H1 (cell line): ENCODE results near the gene OPA3. TPM values are rescaled to one million over a fixed set of nuclear protein-coding genes. Genes with fewer than 3 reads are reported as not detected.

Source experiments
- CBX5 ChIP-seq: fragments of 300-800, 300-1000 bp; sonication (generic); IDR thresholded peaks from 2 replicates; pipeline ENCODE4 v1.7.1; 2016; ENCODE audit warnings: antibody characterized with exemption, low read length, low read depth
- CHD2 ChIP-seq: IDR thresholded peaks from 2 replicates; pipeline ENCODE4 v1.6.1; 2012; ENCODE audit warnings: low read length, improper control_type of control experiment
- CREB1 ChIP-seq: IDR thresholded peaks from 2 replicates; pipeline ENCODE4 v1.6.1; 2012; ENCODE audit warnings: inconsistent platforms
- EP300 ChIP-seq, 2 experiments: IDR thresholded peaks; 1 replicate in 1 of 2; 2 replicates in 1 of 2; pipeline ENCODE4 v1.6.1; 2011 to 2012; ENCODE audit warnings: low read depth in 2 of 2, low read length in 2 of 2, mild to moderate bottlenecking in 2 of 2, borderline replicate concordance in 1 of 2, inconsistent platforms in 1 of 2, moderate library complexity in 1 of 2
- GTF2F1 ChIP-seq: IDR thresholded peaks from 2 replicates; pipeline ENCODE4 v1.6.1; 2012; ENCODE audit warnings: low read depth, low read length, improper control_type of control experiment, borderline replicate concordance
- JUND ChIP-seq: IDR thresholded peaks from 2 replicates; pipeline ENCODE4 v1.6.1; 2011; ENCODE audit warnings: mild to moderate bottlenecking, improper control_type of control experiment, low read length
- NRF1 ChIP-seq: IDR thresholded peaks from 2 replicates; pipeline ENCODE4 v1.6.1; 2011; ENCODE audit warnings: mild to moderate bottlenecking, low read depth, low read length, improper control_type of control experiment
- PHF8 ChIP-seq: fragments of 200-600 bp; sonication (generic); conservative IDR thresholded peaks from 2 replicates; pipeline ENCODE4 v1.7.1; 2012; ENCODE audit warnings: low read depth, mild to moderate bottlenecking, inconsistent platforms, low read length, moderate library complexity
- POLR2AphosphoS5 ChIP-seq: IDR thresholded peaks from 2 replicates; pipeline ENCODE4 v1.6.1; 2011; ENCODE audit warnings: low read depth, low read length
- RAD21 ChIP-seq, 2 experiments: IDR thresholded peaks in 1 of 2; conservative IDR thresholded peaks in 1 of 2; 2 replicates each; pipeline ENCODE4 v1.6.1; 2011; ENCODE audit warnings: low read depth in 2 of 2, low read length in 2 of 2, improper control_type of control experiment in 1 of 2, inconsistent platforms in 1 of 2, mild to moderate bottlenecking in 1 of 2, moderate library complexity in 1 of 2
- RBBP5 ChIP-seq: IDR thresholded peaks from 2 replicates; pipeline ENCODE4 v1.7.1; 2012; ENCODE audit warnings: low read depth, mild to moderate bottlenecking, inconsistent platforms, low read length, moderate library complexity, borderline replicate concordance
- RNF2 ChIP-seq: fragments of 200-900, 300-1000 bp; sonication (generic); IDR thresholded peaks from 2 replicates; pipeline ENCODE4 v1.7.1; 2016; ENCODE audit warnings: borderline replicate concordance, low read depth, mild to moderate bottlenecking, antibody characterized with exemption, low read length; ENCODE audit not compliant: poor library complexity, severe bottlenecking; ENCODE audit errors: missing control alignments
- SAP30 ChIP-seq: fragments of 300-600 bp; sonication (generic); IDR thresholded peaks from 2 replicates; pipeline ENCODE4 v1.7.1; 2012; ENCODE audit warnings: low read length, moderate library complexity, mild to moderate bottlenecking, inconsistent platforms; ENCODE audit not compliant: insufficient read depth, insufficient replicate concordance
- SP1 ChIP-seq: IDR thresholded peaks from 2 replicates; pipeline ENCODE4 v1.6.1; 2011; ENCODE audit warnings: low read depth, low read length
- SP2 ChIP-seq: IDR thresholded peaks from 2 replicates; pipeline ENCODE4 v1.6.1; 2012; ENCODE audit warnings: mild to moderate bottlenecking, low read length, inconsistent platforms
- TBP ChIP-seq: IDR thresholded peaks from 2 replicates; pipeline ENCODE4 v1.6.1; 2011; ENCODE audit warnings: low read depth, low read length, improper control_type of control experiment
- TCF12 ChIP-seq: IDR thresholded peaks from 2 replicates; pipeline ENCODE4 v1.6.1; 2011; ENCODE audit warnings: low read depth, mild to moderate bottlenecking, low read length
- TEAD4 ChIP-seq: IDR thresholded peaks from 2 replicates; pipeline ENCODE4 v1.6.1; 2012; ENCODE audit warnings: low read depth, low read length, inconsistent platforms, mixed read lengths
- polyA plus RNA-seq, 7 experiments: library from polyadenylated mRNA; depleted of rRNA in 3 of 7; stranded (reverse) in 5 of 7; unstranded in 2 of 7; fragments of >200 nt in 5 of 7; fragments of 200-250 nt in 2 of 7; gene quantifications; 1 replicate in 5 of 7; 2 replicates in 1 of 7; 4 replicates in 1 of 7; pipeline versions ENCODE4 v1.2.1 to v1.2.3, GENCODE V29; 2011 to 2013; ENCODE audit warnings: missing spikeins in 2 of 7, mixed read lengths in 2 of 7
- total RNA-seq: library from RNA; stranded (reverse); fragmentation: NEBNext Ultra II Directional; extraction: Animal tissue kit (Norgen Biotek cat#: 25700); gene quantifications from 2 replicates; pipeline ENCODE4 v1.2.1, GENCODE V29; 2021
- TF ChIP-seq, protein P1 (sequence below): IDR thresholded peaks from 2 replicates; pipeline ENCODE4 v1.6.1; 2012; ENCODE audit warnings: inconsistent platforms

OPA3 gene
- total and polyA plus RNA-seq, 2 of the 8 experiments (the other 6 are each of a cell fraction or from before 2014, with no cell fraction given) = 12.5 to 14.5 TPM

DNA sequence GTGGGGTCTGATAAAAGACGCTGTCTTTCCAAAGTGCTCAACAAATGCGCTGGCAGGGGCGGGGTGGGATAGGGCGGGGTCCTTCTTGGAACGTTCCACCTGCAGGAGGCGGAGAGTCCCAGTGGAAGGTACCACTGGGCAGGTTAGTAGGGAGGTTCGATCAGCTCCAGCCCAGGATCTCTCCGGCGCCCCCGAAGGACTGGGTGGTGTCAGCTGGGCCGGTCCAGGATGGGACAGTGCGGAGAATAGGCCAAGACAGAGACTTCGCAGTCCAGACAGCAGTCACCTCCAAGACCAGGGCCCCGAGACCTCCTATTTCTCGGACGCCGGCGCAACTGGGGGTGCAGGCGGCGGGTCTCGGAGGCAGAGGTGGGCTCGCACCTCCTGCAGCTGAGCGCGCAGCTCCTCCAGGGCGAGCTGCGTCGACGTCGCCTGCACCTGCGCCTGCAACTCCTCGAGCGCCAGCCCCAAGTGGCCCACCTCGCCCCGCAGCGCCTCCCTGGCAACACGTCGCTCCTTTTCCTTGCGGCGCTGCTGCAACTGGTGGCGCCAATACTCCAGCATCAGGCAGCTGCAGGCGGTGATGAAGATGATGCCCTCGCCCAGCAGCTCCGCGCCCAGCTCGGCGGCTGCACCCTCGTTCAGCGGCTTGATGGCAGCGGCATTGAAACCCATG, 55.7 kb downstream of the OPA3 start (continued):
- TF ChIP-seq NRF1 = no peak
- TF ChIP-seq TCF12 = no peak
- no peak for TF ChIP-seq RBBP5
- TF ChIP-seq, protein P1, sequence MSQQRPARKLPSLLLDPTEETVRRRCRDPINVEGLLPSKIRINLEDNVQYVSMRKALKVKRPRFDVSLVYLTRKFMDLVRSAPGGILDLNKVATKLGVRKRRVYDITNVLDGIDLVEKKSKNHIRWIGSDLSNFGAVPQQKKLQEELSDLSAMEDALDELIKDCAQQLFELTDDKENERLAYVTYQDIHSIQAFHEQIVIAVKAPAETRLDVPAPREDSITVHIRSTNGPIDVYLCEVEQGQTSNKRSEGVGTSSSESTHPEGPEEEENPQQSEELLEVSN = peak; percentile 84
- TF ChIP-seq CREB1 = peak; percentile 36; the same call in 1 of the 2 replicates
- TF ChIP-seq RNF2 = peak; percentile 16
- TF ChIP-seq TBP = 0 out of 2 replicates have a peak, but pooled peaks have one; percentile 13
- no peak for TF ChIP-seq SAP30
- TF ChIP-seq PHF8 = 0 out of 2 replicates have a peak, but pooled peaks have one; percentile 4
- no peak for TF ChIP-seq GTF2F1
- peak; percentile 80 for TF ChIP-seq SP1
- peak; percentile 69 for TF ChIP-seq POLR2AphosphoS5
- peak in 1 of 2 experiments; percentile 98; a peak in 2 of 3 replicates for TF ChIP-seq EP300 (IDR thresholded peaks at IDR 0.05; ENCODE audit: borderline replicate concordance in 1 of 2, low read depth in 2 of 2, low read length in 2 of 2)
- TF ChIP-seq TEAD4 = no peak
- no peak for TF ChIP-seq CBX5
- peak; percentile 92 for TF ChIP-seq JUND
- TF ChIP-seq SP2 = no peak
- TF ChIP-seq CHD2 = no peak
- TF ChIP-seq RAD21 (IDR thresholded peaks at IDR 0.05 in 1 of 2, conservative IDR thresholded peaks at IDR 0.05 in 1 of 2; ENCODE audit: low read depth in 2 of 2, low read length in 2 of 2) = peak; percentile 23 to 42; a peak in 3 of 4 replicates
